BE2C (cell line): Measurements from ENCODE around the gene HCFC1.

Source experiments
- DNase-seq: peaks from one replicate; pipeline ENCODE4 v3.0.0-alpha.2; 2020
- H3K27me3 ChIP-seq: fragments of 250-450 bp; sonication (Bioruptor Pico); 2 replicates; pipeline ENCODE4 v1.5.1; 2020; ENCODE audit warnings: mild to moderate bottlenecking
- H3K36me3 ChIP-seq: fragments of 250-450 bp; sonication (Bioruptor Pico); 2 replicates; pipeline ENCODE4 v1.5.1; 2020; ENCODE audit warnings: mild to moderate bottlenecking
- H3K4me1 ChIP-seq: fragments of 250-450 bp; sonication (Bioruptor Pico); 2 replicates; pipeline ENCODE4 v1.5.1; 2020
- H3K4me3 ChIP-seq: 2 replicates; pipeline ENCODE4 v1.5.1; 2011; ENCODE audit warnings: low read depth, low read length
- H3K9me3 ChIP-seq: fragments of 250-450 bp; sonication (Bioruptor Pico); 2 replicates; pipeline ENCODE4 v1.5.1; 2020
- CTCF ChIP-seq: IDR thresholded peaks from 2 replicates; pipeline ENCODE4 v1.5.1; 2012; ENCODE audit warnings: mild to moderate bottlenecking, low read depth, low read length

The HCFC1 gene

GRCh38 chrX:153922932-153923857, 48.4 kb downstream of the HCFC1 start:
- H3K27me3 ChIP-seq = no peaks in the 10 kb centered on the region
- peaks cover 38% of the 10 kb centered on the region for H3K4me1 ChIP-seq
- peak; percentile 54 for TF ChIP-seq CTCF
- no peak overlapping the region for H3K4me3 ChIP-seq
- H3K36me3 ChIP-seq = no peaks in the 10 kb centered on the region
- DNase-seq = peak; percentile 73
- no peaks in the 10 kb centered on the region for H3K9me3 ChIP-seq

GRCh38 chrX:153921511-153922446, 49.8 kb downstream of the HCFC1 start:
- H3K4me3 ChIP-seq = peak overlapping the region; percentile 45
- peak; percentile 61 for DNase-seq
- H3K36me3 ChIP-seq = no peaks in the 10 kb centered on the region
- no peaks in the 10 kb centered on the region for H3K9me3 ChIP-seq
- no peak for TF ChIP-seq CTCF
- H3K27me3 ChIP-seq = no peaks in the 10 kb centered on the region
- H3K4me1 ChIP-seq = peaks cover 35% of the 10 kb centered on the region

- Histone ChIP-seq H3K4me3 (peak overlapping the region; percentile 45), H3K4me1 (peaks cover 30% of the 10 kb centered on the region)
- TF ChIP-seq CTCF = no peak
Observed at GRCh38 chrX:153921070-153921469, 50.5 kb downstream of the HCFC1 start.

GRCh38 chrX:153920546-153920945, 51.1 kb downstream of the HCFC1 start:
- Histone ChIP-seq H3K36me3 (no peaks in the 10 kb centered on the region), H3K27me3 (no peaks in the 10 kb centered on the region), H3K4me3 (no peak overlapping the region), H3K9me3 (no peaks in the 10 kb centered on the region), H3K4me1 (peaks cover 30% of the 10 kb centered on the region)
- no peak for DNase-seq
- no peak for TF ChIP-seq CTCF

More at GRCh38 chrX:153921070-153921469, 50.5 kb downstream of the HCFC1 start:
- H3K9me3 ChIP-seq = no peaks in the 10 kb centered on the region
- H3K36me3 ChIP-seq = no peaks in the 10 kb centered on the region
- no peaks in the 10 kb centered on the region for H3K27me3 ChIP-seq
- DNase-seq = no peak

- H3K9me3 ChIP-seq = no peaks in the 10 kb centered on the region
- TF ChIP-seq CTCF = no peak
- no peak for DNase-seq
- no peaks in the 10 kb centered on the region for H3K36me3 ChIP-seq
- H3K4me1 ChIP-seq = peaks cover 26% of the 10 kb centered on the region
- H3K4me3 ChIP-seq = no peak overlapping the region
- H3K27me3 ChIP-seq = no peaks in the 10 kb centered on the region
Observed at GRCh38 chrX:153919281-153919680, 52.3 kb downstream of the HCFC1 start.
